SK-N-DZ (cell line): ENCODE measurements around the gene DAZAP1.

Experiments used
- DNase-seq: peaks from one replicate; pipeline ENCODE4 v3.0.0-alpha.2; 2015; ENCODE audit warnings: low spot score

The DAZAP1 gene

DNA sequence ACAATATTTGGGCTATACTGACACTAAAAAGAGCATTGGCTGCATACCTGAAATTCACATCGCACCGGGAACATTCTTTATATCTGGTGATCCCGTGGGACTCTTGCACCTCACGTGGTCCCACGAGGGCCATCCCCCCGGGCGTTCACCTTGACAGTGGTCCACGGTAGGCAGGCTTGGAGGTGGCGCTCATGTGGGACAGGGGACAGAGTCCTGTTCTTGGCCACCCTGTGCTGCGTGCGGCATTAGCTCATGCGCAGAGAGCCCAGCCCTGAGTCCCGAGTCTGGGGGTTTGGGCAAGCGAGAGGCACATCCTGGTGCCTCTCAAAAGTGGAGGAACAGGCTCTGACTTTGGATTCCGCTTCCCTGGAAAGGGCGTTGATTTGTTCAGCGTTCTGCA, 13.5 kb upstream of the DAZAP1 start:
- DNase-seq = no peak

DNA sequence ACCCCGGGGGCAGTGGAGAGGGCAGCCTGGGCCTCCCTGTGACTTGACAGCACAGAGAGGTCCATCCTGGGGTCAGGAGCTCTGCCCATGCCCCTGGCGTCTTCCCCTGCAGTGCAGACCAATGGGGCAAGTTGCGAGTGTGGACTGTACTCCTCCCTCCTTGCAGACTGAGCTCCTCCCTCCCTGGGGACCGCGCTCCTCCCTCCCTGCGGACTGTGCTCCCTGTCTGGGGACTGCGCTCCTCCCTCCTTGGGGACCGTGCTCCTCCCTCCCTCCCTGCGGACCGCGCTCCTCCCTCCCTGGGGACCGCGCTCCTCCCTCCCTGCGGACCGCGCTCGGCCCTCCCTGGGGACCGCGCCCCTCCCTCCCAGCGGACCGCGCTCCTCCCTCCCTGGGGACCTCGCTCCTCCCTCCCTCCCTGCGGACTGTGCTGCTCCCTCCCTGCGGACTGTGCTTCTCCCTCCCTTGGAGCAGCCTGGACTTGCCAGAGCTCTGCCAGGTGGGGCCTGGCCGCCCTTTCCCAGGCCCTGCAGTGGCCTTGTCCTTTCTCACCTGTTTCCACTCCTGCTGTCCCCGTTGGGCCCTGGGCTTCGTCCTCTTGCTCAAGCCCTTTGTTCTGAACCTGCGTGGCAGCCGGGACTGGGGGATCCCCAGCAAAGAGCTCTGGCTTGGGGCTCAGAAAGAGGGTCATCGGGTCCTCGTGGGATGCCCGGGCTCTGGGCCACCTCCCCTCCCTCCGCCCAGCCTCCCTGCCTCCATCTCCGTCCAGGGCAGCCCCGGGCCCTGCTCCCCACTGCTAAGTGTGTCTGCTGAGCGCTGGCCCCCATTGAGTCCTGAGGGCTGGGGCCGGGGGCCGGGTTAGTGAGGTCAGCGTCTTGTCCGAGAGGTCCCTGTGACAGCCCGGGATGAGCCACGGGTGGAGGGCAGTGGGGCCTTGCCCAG, 12.9 kb upstream of the DAZAP1 start:
- DNase-seq = peak; percentile 61

DNA sequence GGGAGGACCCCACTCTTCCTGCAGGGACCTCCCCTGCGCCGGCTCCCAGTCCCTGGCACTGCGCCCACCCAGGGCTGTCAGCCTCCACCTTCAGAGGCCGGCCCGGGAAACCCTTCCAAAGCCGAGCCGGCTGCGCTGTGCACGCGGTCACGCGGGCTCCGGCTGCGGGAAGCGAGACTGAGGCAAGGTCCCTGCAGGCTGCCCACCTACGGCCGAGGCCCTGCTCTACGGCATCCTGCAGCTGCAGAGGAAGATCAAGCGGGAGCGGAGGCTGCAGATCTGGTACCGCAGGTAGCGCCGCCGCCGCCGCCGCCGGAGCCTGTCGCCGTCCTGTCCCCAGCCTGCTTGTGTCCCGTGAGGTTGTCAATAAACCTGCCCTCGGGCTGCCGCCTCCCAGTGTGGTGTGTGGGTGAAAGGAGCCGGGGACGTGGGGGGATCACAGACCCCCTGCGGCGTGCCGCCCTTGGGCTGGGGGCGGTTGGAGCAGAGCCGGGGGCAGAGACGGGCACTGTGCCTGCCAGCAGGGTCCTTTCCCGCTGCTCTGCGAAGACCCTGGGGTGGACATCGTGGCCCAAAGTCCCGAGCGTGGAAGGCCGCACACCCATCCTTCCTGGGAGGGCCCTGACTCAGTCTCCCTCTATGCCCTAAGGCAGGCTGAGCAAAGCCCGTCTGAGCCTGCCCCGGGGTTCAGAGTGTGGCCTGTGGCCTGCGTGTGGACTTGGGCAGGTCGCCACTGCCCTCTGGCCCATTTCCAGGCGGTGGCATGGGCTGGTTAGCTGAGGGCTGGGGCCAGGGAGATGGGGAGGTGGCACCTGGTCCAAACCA, 12.0 kb upstream of the DAZAP1 start:
- no peak for DNase-seq

DNA sequence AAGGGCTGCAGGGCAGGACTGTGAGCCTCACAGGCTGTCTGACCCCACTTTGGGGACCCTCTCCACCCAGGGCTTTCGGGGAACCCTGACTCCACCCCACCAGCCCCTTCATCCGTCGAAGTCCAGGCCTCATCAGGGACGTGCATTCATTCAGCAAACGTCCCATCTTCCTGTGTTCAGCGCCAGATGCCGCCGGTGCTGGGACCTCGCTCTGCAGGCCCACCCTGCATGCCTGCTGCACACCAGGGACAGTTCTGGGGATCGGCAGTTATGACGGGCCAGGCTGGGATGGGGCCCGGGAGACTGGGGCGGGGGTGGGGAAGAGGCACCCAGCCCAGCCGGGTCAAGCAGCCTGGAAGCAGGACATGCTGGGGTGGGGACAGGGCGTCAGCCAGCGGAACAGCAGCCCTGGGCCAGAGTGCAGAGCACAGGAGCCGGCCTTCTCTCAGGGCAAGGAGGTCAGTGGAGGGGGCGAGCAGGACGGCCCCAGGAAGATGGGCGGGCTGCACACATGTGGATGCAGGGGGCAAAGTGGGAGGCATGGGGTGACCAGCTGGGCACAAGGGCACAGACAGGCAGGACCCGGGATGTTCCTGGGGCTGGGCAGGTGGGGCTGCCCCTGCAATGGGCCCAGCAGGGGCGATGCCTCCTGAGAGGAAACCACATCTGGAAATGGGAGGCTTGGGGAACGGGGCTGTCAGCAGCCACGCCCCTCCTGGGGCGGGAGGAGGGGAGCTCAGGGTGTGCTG, 11.2 kb upstream of the DAZAP1 start:
- DNase-seq = no peak

DNA sequence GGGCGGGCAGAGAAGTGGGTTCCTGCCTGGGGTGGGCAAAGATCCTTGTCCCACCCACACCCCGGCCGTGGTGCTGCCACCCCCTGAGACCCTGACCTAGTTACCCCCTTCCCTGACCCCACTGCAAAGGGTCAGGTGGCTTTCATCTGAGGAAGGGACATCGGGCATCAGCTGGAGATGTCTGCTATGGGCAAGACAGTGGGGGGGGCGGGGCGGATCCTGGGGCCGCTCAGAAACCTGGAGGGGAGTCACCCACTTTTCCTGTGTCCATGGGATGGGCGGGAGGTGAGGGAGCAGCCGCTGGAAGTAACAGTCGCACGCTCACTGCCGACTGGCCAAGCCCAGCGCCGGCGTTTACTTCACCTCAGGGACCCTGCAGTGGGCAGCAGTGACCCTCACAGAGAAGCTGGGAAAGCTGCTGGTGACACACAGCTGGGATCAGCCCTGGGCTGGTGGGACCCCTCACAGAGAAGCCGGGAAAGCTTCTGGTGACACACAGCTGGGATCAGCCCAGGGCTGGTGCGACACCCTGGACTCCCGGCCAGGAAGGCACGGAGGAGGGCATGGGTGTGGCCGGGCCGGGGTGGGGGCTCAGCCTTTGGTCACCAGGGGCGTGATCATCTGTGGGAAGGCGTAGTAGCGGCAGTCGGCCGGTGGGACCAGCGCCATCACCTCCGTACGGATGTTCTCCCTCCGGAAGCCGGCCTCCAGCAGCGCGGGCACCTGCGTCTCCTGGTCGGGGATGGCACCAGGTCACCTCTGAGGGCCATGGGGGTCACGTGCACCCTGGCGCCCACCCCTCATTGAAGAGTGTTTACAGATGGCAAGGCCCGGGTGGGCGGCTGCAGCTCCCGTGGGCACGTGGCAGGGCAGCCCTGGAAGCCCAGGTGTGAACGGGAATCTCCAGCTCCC, 10.4 kb upstream of the DAZAP1 start:
- DNase-seq = no peak

DNA sequence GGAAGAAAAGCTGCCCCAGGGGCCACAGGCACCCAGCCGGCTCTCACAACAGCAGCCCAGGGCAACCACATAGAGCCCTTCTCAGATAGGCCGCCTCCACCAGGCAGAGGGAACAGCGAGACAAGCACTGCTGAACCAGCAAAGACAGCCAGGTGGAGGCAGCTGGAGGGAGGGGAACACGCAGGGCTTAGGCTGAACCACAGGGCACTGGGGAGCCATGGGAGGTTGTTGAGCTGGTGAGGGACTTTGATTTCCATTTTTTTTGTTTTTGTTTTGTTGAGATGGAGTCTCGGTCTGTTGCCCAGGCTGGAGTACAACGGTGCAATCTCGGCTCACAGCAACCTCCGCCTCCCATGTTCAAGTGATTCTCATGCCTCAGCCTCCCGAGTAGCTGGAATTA, 9.5 kb upstream of the DAZAP1 start:
- no peak for DNase-seq

DNA sequence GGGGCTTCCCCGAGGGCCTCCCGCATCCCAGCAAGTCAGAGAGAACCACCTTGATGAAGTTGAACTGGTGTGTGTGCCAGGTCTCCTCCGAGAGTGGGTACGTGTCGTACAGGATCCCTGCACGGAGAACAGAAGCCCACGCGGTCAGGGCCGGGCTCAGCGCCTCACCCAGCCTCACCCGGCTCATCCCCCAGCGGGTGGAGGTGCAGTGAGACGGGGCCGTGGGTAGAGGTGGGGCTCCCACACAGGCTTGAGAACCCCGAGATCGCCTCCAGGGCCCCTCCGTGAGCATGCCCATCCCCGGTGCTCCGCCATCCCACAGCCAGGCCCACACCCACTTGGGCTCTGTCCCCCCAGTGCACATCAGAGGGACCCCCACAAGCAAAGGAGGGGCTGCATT, 8.3 kb upstream of the DAZAP1 start:
- no peak for DNase-seq

DNA sequence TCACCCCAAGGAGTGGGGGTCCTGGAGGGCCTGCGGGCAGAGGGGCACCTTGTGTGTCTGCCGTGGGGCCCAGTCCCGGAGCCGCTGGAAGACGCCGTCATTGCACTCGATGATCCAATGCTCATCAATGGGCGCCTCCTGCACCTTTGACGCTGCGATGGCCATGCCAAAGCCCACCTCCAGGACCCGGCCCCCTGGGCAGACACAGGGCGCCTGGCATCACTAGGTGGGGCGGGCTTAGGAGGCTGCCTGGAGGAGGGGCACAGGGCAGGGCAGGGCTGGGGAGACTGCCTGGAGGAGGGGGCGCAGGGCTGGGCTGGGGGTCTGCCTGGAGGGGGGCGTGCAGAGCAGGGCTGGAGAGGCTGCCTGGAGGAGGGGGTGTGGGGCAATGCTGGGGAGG, 7.6 kb upstream of the DAZAP1 start:
- DNase-seq = no peak

DNA sequence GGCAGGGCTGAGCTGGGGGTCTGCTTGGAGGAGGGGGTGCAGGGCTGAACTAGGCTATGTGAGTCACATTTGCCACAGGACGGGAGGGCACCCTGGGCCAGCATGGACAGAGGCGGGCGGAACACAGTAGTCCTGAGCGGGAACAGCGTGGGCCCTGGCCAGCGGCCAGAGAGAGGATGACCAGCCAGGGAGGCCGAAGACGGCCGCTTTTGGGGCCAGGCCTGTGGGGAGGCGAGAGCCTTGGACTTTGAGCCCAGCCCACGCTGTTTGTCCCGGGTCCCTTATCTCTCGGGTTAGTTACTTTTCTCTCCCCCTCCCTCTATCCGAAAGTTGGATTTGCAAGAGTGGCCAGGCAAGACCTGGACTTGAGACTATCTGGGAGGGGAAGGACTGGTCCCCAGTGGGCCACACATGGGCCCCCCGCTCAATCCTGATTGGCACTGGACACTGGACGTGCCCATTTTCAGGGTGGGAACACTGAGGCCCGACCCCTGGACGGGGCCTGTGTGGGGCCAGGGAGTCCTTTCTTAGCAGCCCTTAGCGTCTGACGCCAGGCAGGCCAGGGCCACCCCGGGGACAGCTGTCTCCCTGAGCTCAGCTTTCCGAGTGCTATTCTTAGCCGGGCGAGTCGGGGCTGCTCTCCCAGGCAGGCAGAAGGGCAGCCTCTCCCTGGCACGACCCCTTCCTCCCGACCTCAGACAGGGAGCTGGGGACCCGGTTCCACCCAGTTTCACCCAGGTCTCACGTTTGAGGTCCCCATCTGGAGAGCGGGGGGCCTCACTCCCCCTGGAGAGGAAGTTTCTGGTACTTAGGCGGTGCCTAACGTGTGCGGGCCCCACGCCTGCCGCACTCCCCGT, 6.9 kb upstream of the DAZAP1 start:
- DNase-seq = no peak

DNA sequence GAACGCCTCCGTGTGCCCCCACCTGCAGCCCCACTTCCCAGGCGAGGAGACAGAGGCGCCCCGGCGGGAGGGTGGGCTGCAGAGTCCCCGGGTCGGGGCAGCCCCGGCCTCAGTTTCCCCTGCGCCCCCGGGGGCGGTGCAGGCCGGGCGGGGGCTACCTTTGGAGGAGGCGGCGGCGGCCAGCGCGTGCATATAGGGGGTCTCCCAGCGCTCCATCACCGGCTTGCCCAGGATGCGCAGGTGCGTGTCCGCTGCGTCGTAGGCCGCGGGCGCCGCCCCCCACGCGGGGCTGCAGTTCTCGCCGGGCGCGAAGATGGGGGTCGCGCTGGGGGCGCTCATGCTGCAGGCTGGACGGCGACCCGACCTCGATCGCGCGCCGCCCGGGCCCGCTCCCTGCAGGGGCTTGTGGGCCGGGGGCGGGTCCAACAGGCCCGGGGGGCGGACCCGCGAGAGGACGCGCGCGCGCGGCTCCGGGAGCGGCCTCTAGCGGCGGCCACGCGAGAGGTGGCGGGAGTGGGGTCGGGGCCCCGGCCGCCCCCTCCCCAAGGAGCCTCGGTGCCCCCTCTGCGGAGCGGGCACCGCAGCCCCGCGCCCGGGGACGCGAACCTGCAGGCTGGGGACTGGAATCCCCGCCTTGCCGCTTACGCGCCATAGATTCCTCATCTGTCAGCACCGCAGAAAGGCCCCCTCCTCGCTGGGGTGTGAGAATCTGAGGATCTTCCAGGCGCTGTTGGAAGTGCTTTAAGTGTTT, 6.1 kb upstream of the DAZAP1 start, which contains the start of gene GAMT:
TSS of gene GAMT (minus strand) at position 405 of the 751 bp plus-strand sequence. CDS start at position 339, 66 bp downstream.
- DNase-seq = peak; percentile 60

DNA sequence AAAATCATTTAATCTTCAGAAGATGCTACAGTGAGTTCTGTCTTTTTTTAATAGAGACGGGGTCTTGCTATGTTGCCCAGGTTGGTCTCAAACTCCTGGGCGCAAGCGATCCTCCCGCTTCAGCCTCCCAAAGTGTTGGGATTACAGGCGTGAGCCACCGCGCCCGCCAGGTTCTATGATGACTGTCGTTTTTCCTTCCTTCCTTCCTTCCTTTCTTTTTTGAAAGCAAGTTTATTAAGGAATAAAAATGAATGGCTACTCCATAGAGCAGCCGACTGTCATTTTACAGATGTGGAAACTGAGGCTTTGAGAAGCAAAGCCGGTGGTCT, 5.5 kb upstream of the DAZAP1 start:
- no peak for DNase-seq

DNA sequence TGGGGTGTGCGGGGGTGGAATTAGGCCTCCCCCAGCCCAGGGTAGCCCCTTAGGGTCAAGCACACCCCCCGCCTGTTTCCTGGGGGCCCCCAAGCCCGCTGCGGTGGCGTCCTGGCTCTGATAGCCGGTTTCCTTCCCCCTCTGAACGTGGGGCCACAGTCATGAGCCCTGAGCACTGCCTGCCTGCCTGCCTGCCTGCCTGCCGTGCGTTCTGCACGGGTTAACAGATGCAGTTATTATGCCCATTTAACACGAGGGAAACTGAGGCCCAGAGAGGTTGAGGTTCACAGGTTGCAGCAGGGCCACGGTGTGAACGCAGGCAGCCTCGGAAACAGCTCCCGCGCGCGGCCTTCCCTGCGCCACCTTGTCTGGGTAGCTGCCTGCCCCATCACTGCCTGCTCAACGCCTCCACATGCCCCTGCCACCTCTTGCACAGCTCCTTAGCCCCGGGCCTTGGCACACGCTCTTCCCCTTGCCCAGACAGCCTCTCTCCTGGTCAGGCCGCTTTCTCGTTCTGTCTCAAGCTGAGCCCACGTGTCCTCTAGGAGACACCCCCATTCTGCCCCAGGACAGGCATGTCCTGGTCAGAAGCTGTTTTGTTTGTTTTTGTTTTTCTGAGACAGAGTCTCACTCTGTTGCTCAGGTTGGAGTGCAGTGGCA, 4.8 kb upstream of the DAZAP1 start:
- DNase-seq = no peak

DNA sequence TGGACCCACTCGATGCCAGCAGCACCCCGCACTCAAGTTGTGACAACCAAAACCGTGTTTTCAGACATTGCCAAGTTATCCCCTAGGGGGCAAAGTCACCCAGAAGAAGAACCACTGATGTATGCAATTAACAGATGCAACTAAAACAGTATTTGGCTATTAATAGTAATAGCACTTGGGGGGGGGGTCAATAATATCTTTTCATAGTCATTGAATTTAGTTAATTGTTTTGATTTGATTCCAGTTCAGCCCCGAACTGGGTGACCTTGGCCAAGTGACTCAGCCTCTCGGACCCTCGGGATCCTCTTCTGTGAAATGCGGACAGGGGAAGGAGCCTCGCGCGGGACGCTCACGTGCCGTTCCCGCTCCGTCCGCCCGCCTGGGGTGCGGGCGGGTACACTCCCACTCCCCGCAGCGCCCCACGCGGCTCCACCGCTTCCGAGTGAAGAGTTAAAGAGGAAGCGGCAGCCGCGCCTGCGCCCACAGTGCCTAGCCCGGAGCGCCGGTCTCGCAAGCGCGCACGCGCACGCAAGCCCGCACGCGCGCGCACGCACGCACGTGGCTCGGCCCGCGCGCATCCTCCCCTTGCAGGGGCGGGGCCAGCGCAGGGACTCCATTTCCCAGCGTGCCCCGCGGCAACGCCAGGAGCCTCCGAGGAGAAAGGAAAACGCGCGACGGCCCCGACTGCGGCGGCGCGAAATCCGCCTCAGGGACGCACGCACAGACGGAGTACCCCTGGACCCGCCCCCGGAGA, 435 bp upstream of the DAZAP1 start:
- peak; percentile 98 for DNase-seq

DNA sequence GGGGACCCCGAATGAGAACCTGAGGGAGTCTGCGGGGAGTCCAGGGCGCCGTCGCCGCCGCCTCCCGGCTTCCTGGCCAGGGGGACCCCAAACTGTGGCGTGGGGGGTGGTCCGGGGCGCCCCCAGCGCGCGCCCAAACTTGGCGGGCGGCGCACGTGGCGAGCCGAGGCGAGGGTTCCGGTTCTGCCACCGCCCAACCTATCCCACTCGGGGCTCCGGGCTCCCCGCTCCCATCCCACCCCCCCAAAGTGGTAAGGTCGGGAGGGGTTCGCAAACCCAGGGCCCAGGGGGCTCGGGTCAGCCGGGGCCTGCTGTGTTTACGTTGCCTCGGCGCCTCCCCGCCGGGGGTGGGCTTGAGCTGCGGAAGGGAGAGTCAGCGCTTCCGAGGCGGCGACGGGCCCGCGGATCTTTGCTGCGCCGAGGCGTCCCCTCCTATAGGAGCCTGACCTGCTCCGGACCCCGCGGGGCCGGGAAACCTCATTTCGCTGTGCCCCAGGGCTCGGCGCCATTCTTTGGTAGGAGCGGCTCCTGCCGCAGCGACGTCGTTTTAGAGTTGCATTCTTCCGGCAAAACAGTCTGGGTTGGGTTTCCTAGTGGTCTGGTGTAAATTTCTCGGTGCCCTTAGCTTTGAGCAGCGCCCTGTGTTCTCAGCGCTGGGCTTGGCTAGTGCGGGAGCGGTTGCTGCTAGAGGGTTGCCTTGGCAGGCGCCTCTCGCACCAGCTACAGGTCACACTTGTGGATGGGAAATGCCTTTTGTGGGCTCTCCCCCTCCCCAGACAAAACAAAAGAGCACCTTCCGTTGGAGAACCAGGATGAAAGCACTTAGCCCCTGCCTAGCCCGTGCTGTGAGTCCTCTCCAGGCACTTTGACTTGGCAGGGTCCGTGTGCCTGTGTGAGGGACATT, 1.2 kb downstream of the DAZAP1 start:
- no peak for DNase-seq

DNA sequence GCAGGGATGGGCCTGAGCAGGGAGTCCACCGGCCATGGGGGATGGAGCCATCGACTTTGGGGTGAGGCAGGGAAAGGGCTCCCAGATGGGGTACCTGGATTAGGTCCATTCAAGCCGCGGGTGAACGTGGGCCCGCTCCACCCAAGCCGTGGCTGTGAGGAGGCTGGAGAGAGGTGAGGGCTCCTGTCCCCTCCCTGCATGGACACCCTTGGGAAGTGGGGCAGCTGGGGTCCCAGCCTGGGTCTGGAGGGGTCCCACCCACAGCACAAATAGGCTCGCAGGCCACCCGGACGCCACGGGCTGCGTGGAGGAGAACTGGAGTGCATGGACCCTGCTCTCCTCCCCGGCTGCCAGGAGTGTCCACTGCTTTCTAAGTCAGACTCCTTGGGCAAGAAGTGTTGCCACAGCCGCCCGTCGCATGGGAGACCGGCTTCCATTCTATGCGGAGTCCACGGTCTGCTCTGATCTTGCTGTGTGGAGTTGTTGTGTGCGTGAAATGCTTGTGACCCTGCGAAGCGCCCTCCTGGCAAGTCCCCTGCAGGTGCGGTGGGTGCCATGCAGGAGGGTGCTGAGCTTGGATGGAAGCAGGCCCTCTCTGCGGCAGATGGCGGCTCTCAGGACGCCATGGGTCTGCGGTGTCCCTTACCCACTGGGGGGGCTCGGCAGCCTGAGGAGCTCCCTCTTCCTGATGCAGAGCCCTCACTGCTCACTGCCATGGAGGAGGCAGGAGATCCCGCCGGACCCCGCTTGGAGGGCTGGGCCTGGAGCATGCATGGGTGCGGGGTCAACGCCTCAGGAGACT, 2.0 kb downstream of the DAZAP1 start:
- DNase-seq = no peak
